Measurements from ENCODE around the gene MBOAT1. TPM values are rescaled to one million over a fixed set of nuclear protein-coding genes. Genes with fewer than 3 reads are reported as not detected.

MBOAT1 gene
- total RNA-seq, 4 donors from 2014 or later: 0.61 to 1.8 (median 1.1) TPM

- no peaks in the 10 kb centered on the region for H3K4me1 ChIP-seq
- H3K36me3 ChIP-seq: no peaks in the 10 kb centered on the region
- H3K27me3 ChIP-seq: no peaks in the 10 kb centered on the region
- no peak for DNase-seq
- no peak overlapping the region for H3K27ac ChIP-seq
- TF ChIP-seq POLR2A (IDR thresholded peaks at IDR 0.05) (no peak), CTCF (IDR thresholded peaks at IDR 0.05 in 4 of 5, conservative IDR thresholded peaks at IDR 0.05 in 1 of 5) (no peak)
- intact Hi-C loops (cut with DNase I; ENCODE audit: low total_unique reads): no loop called here
- H3K9me3 ChIP-seq: no peaks in the 10 kb centered on the region
- no peak for ATAC-seq
- no peak overlapping the region for H3K4me3 ChIP-seq
- in situ Hi-C loops (cut with MboI; ENCODE audit: low sequenced_read_pairs in 4 of 4): no loop called here
Measured at GRCh38 chr6:20188630-20189075, 23.6 kb downstream of the MBOAT1 start.

DNA sequence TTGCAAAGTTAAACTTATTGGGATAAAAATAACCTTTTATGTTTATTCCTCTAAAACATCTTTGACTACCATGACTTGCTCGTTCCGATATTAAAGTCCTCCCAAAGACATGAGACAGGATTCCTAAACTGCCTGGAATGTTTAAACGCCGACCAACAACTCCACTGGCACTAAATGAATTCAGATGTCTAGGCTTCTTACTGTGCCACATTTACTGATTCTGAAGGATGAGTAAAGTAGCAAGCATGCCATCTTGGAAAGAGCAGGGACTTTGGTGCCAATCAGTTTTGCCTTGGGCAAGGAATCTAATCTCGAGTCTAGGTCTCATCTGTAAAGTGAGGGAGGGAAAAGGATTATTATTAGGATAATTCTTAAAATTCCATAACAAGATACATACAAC is 25.3 kb downstream of the MBOAT1 start:
- intact Hi-C loops (cut with DNase I; ENCODE audit: low total_unique reads) (no loop called here), in situ Hi-C loops (cut with MboI; ENCODE audit: low sequenced_read_pairs in 4 of 4) (no loop called here)
- ATAC-seq (no peak), DNase-seq (no peak)
- Histone ChIP-seq H3K4me1 (peaks cover 0 to 11% of the 10 kb centered on the region in 2 donors), H3K27me3 (no peaks in the 10 kb centered on the region), H3K27ac (no peak overlapping the region), H3K4me3 (no peak overlapping the region), H3K36me3 (no peaks in the 10 kb centered on the region), H3K9me3 (no peaks in the 10 kb centered on the region)
- TF ChIP-seq CTCF (IDR thresholded peaks at IDR 0.05 in 4 of 5, conservative IDR thresholded peaks at IDR 0.05 in 1 of 5) (no peak), POLR2A (IDR thresholded peaks at IDR 0.05) (no peak)

GRCh38 chr6:20183706-20184105 is 28.6 kb downstream of the MBOAT1 start:
- in situ Hi-C loops (cut with MboI; ENCODE audit: low sequenced_read_pairs in 4 of 4) (no loop called here), intact Hi-C loops (cut with DNase I; ENCODE audit: low total_unique reads) (no loop called here)
- DNase-seq: no peak
- H3K4me1 ChIP-seq: peaks cover 0 to 11% of the 10 kb centered on the region in 2 donors
- no peak overlapping the region for H3K27ac ChIP-seq
- no peak overlapping the region for H3K4me3 ChIP-seq
- no peaks in the 10 kb centered on the region for H3K27me3 ChIP-seq
- no peaks in the 10 kb centered on the region for H3K36me3 ChIP-seq
- ATAC-seq: no peak
- no peaks in the 10 kb centered on the region for H3K9me3 ChIP-seq
- TF ChIP-seq CTCF (IDR thresholded peaks at IDR 0.05 in 4 of 5, conservative IDR thresholded peaks at IDR 0.05 in 1 of 5) (no peak), POLR2A (IDR thresholded peaks at IDR 0.05) (no peak)

- peak; percentile 35 to 48 for DNase-seq
- H3K9me3 ChIP-seq: no peaks in the 10 kb centered on the region
- intact Hi-C loops (cut with DNase I; ENCODE audit: low total_unique reads) (no loop called here), in situ Hi-C loops (cut with MboI; ENCODE audit: low sequenced_read_pairs in 4 of 4) (no loop called here)
- H3K36me3 ChIP-seq: no peaks in the 10 kb centered on the region
- no peak overlapping the region for H3K4me3 ChIP-seq
- peaks cover 0 to 11% of the 10 kb centered on the region in 2 donors for H3K4me1 ChIP-seq
- peak; percentile 71 to 90 for ATAC-seq
- H3K27ac ChIP-seq: peak overlapping the region in 1 of 4 donors; percentile 44
- no peaks in the 10 kb centered on the region for H3K27me3 ChIP-seq
- TF ChIP-seq POLR2A (IDR thresholded peaks at IDR 0.05): no peak
- no peak for TF ChIP-seq CTCF (IDR thresholded peaks at IDR 0.05 in 4 of 5, conservative IDR thresholded peaks at IDR 0.05 in 1 of 5)
Measured at GRCh38 chr6:20182926-20183521, 29.2 kb downstream of the MBOAT1 start.

DNA sequence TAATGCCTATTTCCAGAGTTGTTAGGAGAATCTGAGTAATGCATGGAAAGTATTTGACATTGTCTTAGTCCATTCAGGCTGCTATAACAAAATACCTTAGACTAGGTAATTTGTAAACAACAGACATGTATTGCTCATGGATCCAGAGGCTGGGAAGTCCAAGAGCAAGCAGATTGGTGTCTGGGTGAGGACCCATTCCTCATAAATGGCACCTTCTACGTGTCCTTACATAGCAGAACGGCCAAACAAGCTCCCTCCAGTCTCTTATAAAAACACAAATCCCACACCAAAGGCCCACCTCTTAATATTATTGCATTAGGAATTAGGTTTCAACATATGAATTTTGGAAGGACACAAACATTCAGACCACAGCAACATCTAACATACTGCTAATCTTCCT is 30.2 kb downstream of the MBOAT1 start:
- Histone ChIP-seq H3K4me3 (no peak overlapping the region), H3K27ac (no peak overlapping the region), H3K4me1 (peaks cover 0 to 11% of the 10 kb centered on the region in 2 donors), H3K9me3 (no peaks in the 10 kb centered on the region), H3K27me3 (no peaks in the 10 kb centered on the region), H3K36me3 (no peaks in the 10 kb centered on the region)
- TF ChIP-seq POLR2A (IDR thresholded peaks at IDR 0.05) (no peak), CTCF (IDR thresholded peaks at IDR 0.05 in 4 of 5, conservative IDR thresholded peaks at IDR 0.05 in 1 of 5) (no peak)
- DNase-seq (no peak), ATAC-seq (no peak)
- in situ Hi-C loops (cut with MboI; ENCODE audit: low sequenced_read_pairs in 4 of 4): no loop called here
- intact Hi-C loops (cut with DNase I; ENCODE audit: low total_unique reads): no loop called here

All from gastrocnemius medialis (tissue), 4 donors.